ENCODE measurements around the gene TCP11.

Gene TCP11

GRCh38 chr6:35090734-35091133 is 50.4 kb downstream of the TCP11 start:
- DNase-seq: no peak

- no peak for DNase-seq
Observed at GRCh38 chr6:35089935-35090505, 51.1 kb downstream of the TCP11 start.

GRCh38 chr6:35089216-35089934 is 51.8 kb downstream of the TCP11 start:
- peak; percentile 25 for DNase-seq

DNA sequence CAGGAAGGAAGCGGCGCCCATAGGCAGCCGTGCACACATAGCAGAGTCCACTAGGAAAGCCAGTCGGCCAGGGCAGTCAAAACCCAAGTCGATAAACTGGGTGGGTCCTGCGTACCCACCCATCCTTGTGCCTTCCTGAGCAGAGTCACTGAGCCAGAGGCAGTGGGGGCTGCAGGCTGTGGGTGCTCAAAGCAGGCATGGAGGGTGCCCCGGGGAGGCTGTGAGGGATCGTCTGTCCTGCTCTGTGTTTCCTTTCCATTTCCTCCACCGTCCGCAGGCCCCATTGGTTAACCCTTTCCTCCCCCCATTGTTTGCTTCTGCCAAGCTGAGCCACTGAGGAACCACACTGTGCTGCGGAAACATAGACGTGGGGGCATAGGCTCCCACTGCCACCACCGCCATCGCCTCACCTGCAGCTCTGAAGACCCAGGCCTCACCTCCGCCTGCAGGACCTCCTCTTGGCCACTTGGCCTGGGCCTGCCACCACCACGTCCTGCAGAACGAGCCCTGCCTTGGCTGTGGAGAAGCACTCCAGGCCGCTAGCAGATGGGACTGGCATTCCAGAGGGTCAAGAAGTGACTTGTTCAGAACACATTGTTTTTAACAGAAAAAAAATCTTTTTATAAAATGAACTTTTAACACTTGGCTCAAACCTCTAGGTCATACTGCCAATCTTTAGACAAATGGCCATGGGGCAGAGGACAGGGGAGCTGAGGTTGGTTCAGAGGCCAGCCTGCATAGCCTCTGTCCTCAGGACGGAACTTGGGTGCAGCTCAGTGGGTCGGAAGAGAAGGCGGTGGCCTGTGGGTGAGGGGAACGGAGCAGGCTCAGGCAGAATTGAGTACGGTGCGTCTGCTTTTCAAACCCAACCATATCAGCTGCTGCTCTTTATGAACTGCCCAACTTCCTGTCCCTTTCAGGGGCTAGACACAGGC is 52.6 kb downstream of the TCP11 start:
- no peak for DNase-seq

- no peak for DNase-seq
Observed at GRCh38 chr6:35087361-35088280, 53.5 kb downstream of the TCP11 start.

GRCh38 chr6:35086636-35087360 is 54.3 kb downstream of the TCP11 start:
- DNase-seq: no peak

- DNase-seq: no peak
Observed at GRCh38 chr6:35086282-35086632, 54.9 kb downstream of the TCP11 start.

DNA sequence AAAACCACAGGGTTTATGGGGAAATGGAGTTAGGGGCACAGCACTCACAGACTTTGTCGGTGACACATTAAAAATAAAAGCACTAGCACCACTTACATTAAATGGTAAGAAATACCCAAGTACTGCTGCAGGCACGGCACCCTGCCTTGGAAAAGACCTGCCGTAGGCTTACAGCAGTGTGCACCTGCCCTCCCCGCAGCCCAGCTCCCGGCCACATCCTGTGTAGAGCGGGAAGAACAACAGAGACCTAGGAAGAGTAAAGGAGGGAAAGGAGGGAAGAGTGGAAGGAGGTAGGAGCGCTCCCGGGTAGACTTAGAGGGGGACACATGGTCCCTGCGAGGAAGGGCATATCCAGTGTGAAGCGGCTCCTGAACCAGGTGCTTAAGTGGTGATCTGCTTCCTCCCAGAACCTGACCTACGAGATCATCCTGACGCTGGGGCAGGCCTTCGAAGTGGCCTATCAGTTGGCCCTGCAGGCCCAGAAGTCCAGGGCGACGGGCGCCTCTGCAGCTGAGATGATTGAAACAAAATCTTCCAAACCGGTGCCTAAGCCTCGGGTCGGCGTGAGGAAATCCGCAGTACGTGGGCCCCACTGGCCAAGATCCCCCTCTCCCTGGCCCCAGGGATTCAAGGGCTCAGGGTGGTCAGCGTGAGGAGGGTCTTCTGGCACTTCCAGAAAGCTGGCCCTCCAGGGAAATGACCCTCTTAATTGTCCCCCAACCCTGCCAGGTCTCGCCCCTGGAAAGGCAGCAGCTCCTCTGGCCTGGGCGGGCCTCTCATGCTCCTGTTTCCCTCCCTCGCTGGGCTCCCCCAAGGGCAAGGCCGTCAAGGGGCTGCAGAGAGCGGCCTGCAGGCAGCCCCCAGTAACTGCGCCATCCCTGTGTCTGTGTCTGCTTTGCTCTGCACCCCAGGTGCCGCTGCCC is 55.5 kb downstream of the TCP11 start:
- DNase-seq: no peak

DNA sequence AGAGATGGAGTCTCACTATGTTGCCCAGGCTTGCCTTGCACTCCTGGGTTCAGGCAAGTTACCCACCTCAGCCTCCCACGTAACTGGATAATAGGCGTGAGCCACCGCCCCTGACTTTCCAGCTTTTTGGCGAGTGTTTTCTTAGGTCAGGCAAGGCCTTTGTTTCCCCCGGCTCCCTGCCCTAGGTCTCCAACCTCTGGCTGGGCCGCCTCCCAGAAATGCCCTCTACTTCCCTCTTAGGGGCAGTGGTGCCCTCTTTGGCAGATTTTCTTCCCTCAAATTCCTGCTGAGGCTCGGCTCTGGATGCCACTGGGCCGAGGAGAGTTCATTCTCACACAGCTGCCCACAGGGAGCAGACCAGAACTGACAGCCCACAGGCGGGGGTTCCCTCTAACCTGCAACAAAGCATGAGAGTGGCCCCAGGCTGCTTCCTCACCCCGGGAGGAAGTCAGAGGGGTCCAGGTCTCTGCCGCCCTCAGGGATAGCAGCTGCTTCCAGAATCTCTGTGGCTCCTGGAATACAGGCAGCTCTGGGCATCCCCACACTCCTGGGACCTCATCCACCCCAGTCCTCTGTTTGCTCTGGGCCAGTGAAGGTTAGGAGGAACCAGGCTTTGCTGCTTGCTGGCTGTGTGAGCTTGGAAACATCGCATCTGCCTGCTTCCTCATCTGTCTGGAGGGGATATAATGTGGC is 56.5 kb downstream of the TCP11 start:
- DNase-seq: no peak

GRCh38 chr6:35084041-35084491 is 57.1 kb downstream of the TCP11 start:
- DNase-seq: no peak

- DNase-seq: no peak
Observed at GRCh38 chr6:35083507-35083906, 57.6 kb downstream of the TCP11 start.

GRCh38 chr6:35082733-35083403 is 58.3 kb downstream of the TCP11 start:
- DNase-seq: no peak

DNA sequence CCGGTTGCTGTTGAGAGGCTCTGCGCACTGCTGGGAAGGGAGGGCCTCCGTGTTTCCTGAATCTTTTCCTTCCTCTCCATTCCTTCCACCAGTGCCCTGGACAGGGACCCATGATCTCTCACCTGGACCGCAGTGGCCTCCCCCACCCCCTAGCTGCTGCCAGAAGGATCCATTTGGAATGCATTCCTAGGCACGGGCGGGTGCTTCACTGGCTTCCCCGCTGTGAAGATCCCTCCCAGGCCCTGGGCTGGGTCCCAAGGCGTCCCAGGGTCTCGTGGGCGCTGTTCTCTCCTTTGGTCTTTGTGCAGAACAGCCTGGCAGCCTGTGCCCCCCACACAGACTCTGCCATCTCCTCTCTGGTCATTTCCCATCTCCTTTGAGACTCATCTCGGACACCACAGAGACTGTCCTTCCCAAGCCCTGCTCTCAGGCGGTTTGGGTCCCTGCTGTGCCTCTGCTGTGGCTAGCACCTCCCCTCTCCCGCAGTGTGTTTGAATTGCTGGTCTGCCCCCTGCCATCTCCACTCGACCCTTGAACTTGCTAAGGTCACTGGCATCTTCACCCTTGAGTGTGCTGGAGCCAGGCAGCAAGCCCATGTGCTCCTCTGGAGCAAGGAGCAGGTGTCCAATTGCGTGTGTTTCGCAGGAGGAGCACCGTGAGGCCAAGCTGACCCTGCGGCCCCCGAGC is 59.0 kb downstream of the TCP11 start:
- no peak for DNase-seq

DNA sequence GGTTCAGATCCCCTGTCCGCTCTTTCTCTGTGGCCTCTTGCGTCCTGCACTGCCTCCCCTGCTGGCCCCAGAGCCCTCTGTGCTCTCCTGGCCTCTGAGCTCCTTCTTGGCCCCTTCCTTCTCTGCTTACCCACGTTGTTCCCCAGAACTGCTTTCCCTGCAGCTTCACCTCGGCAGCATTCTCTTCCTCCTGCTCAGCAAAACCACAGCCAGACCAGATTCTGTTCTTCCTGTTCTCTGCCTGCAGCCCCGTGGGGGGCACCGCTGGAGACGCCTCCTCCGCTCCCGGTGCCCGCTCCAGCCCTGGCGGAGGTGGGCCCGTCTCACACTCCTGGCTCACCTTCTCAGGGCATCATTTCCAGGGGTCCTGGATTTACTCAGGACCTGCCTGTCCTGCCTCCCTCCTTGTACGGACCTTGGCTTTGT is 59.7 kb downstream of the TCP11 start:
- no peak for DNase-seq

DNA sequence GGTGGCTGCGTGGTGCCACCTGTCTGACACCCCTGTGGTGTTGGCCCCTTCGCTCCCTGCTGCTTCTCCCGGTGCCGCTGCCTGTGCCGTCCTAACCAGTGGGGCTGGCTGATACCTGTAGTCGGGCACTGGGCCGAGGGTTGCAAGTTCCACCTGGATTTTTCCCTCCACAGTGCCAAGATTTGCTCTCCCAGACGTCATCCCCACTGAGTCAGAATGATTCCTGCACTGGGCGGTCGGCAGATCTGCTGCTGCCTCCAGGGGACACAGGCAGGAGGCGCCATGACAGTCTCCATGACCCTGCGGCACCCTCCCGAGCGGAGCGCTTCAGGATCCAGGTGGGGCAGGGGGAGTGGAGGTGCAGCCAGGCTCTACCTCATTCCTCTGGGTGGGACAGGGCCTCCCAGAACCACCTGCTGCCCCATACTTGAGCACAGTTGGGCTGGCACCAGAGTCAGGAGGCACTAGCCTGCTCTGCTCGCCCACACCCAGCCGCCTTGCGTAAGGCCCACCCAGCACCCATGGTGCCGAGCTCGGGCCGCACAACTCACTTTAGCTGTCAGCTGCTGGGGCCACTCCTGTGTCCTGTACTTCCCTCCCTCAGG is 60.2 kb downstream of the TCP11 start:
- DNase-seq: no peak

GRCh38 chr6:35080016-35080680 is 61.0 kb downstream of the TCP11 start:
- DNase-seq: no peak

DNA sequence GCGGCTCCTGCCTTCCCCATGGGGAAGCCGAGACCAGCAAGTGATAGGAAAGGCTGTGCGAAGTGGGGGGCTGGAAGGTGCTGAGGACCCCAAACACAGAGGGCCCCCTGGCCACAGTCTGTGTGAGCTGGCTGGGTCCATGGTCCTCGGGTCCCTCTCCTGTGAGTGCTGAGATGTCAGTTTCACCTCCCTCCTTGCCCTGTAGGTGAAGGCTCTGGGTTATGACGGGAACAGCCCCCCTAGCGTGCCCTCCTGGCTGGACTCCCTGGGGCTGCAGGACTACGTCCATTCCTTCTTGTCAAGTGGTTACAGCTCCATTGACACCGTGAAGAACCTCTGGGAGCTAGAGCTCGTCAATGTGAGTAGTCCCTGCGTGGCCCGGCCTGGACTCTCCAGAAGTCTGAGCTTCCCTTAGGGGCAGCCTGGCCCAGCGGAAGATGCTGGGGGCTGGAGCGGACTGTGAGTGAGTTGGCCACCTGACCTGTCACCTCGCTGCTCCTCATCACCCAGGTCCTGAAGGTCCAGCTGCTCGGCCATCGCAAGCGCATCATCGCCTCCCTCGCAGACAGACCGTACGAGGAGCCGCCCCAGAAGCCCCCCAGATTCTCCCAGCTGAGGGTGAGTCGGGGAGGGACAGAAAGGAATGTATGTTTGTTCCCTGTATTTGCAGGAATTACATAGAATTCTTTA is 61.7 kb downstream of the TCP11 start:
- no peak for DNase-seq
